RWPE2 (cell line): ENCODE data around the gene SLC44A3.
A peak's percentile ranks its signal among the peaks of the same experiment; 100 is the strongest.
"Not testable (repeated sequence)": the region's sequence is repeated elsewhere in the genome, so short reads cannot be mapped to it uniquely, and the experiment has no call there.

Source experiments
- ATAC-seq: fragments of 200-7000 bp; cut with Tn5 transposase; 3 replicates; pipeline ENCODE4 v1.9.1; 2021; ENCODE audit warnings: low read depth
- DNase-seq: peaks from one replicate; pipeline ENCODE4 v3.0.0-alpha.2; 2020; ENCODE audit warnings: low spot score
- H3K27ac ChIP-seq: fragments of 450-650 bp; 2 replicates; pipeline ENCODE4 v1.5.1; 2017; ENCODE audit warnings: mild to moderate bottlenecking; ENCODE audit not compliant: poor library complexity, severe bottlenecking
- H3K27me3 ChIP-seq: fragments of 250-450 bp; sonication (Bioruptor Pico); 2 replicates; pipeline ENCODE4 v1.5.1; 2021; ENCODE audit warnings: mild to moderate bottlenecking, moderate library complexity; ENCODE audit not compliant: insufficient read depth, poor library complexity, severe bottlenecking
- H3K36me3 ChIP-seq: fragments of 250-450 bp; sonication (Bioruptor Pico); 2 replicates; pipeline ENCODE4 v1.5.1; 2020; ENCODE audit warnings: low read depth, mild to moderate bottlenecking, moderate library complexity
- H3K4me1 ChIP-seq: fragments of 250-450 bp; sonication (Bioruptor Pico); 2 replicates; pipeline ENCODE4 v1.5.1; 2021; ENCODE audit warnings: mild to moderate bottlenecking, moderate library complexity; ENCODE audit not compliant: insufficient read depth, poor library complexity, severe bottlenecking
- H3K4me3 ChIP-seq: fragments of 250-450 bp; sonication (Bioruptor Pico); 2 replicates; pipeline ENCODE4 v1.5.1; 2021; ENCODE audit warnings: mild to moderate bottlenecking, moderate library complexity; ENCODE audit not compliant: severe bottlenecking
- H3K9me3 ChIP-seq: fragments of 250-450 bp; sonication (Bioruptor Pico); 2 replicates; pipeline ENCODE4 v1.5.1; 2021; ENCODE audit warnings: mild to moderate bottlenecking, moderate library complexity; ENCODE audit not compliant: severe bottlenecking
- CTCF ChIP-seq: fragments of 450-650 bp; IDR thresholded peaks from one replicate; pipeline ENCODE4 v1.5.1; 2017; ENCODE audit warnings: mild to moderate bottlenecking, moderate library complexity; ENCODE audit not compliant: poor library complexity, severe bottlenecking

Gene SLC44A3

GRCh38 chr1:94936861-94937620 is 116.9 kb downstream of the SLC44A3 start:
- DNase-seq (no peak), ATAC-seq (peak; percentile 45; the same call in 2 of the 3 replicates)
- no peaks in the 10 kb centered on the region for H3K36me3 ChIP-seq
- H3K27me3 ChIP-seq: no peaks in the 10 kb centered on the region
- H3K4me1 ChIP-seq: peaks cover 14% of the 10 kb centered on the region
- no peak overlapping the region for H3K4me3 ChIP-seq
- TF ChIP-seq CTCF: no peak
- H3K27ac ChIP-seq: no peak overlapping the region
- H3K9me3 ChIP-seq: no peaks in the 10 kb centered on the region

GRCh38 chr1:94937820-94938219 is 117.7 kb downstream of the SLC44A3 start:
- TF ChIP-seq CTCF: no peak
- H3K4me1 ChIP-seq: peaks cover 14% of the 10 kb centered on the region
- H3K9me3 ChIP-seq: no peaks in the 10 kb centered on the region
- no peak for ATAC-seq
- no peaks in the 10 kb centered on the region for H3K27me3 ChIP-seq
- no peak overlapping the region for H3K27ac ChIP-seq
- no peaks in the 10 kb centered on the region for H3K36me3 ChIP-seq
- no peak overlapping the region for H3K4me3 ChIP-seq
- DNase-seq: no peak

GRCh38 chr1:94940738-94941137 is 120.6 kb downstream of the SLC44A3 start:
- TF ChIP-seq CTCF: no peak
- Histone ChIP-seq H3K27ac (no peak overlapping the region), H3K36me3 (no peaks in the 10 kb centered on the region), H3K27me3 (no peaks in the 10 kb centered on the region), H3K4me1 (peaks cover 8% of the 10 kb centered on the region), H3K9me3 (no peaks in the 10 kb centered on the region), H3K4me3 (no peak overlapping the region)
- no peak for DNase-seq
- no peak for ATAC-seq

- not testable (repeated sequence) for DNase-seq, H3K36me3 ChIP-seq, H3K27ac ChIP-seq, H3K9me3 ChIP-seq, H3K27me3 ChIP-seq, ATAC-seq, H3K4me1 ChIP-seq, H3K4me3 ChIP-seq
Measured at GRCh38 chr1:94941480-94941879, 121.3 kb downstream of the SLC44A3 start.

GRCh38 chr1:94942171-94943128 is 122.3 kb downstream of the SLC44A3 start:
- no peak overlapping the region for H3K27ac ChIP-seq
- H3K4me1 ChIP-seq: peaks cover 2% of the 10 kb centered on the region
- H3K9me3 ChIP-seq: no peaks in the 10 kb centered on the region
- H3K36me3 ChIP-seq: no peaks in the 10 kb centered on the region
- ATAC-seq (no peak), DNase-seq (no peak)
- H3K27me3 ChIP-seq: no peaks in the 10 kb centered on the region
- no peak for TF ChIP-seq CTCF
- no peak overlapping the region for H3K4me3 ChIP-seq
